ENCODE measurements around the gene ZNF786. TPM values are rescaled to one million over a fixed set of nuclear protein-coding genes. Genes with fewer than 3 reads are reported as not detected.
A peak's percentile ranks its signal among the peaks of the same experiment; 100 is the strongest.

Gene ZNF786
- total and polyA plus RNA-seq, 9 of the 15 experiments (the other 6 are each of a cell fraction or from before 2014, with no cell fraction given): 0.31 to 5.4 (median 3.0) TPM

- TF ChIP-seq SPI1 (IDR thresholded peaks at IDR 0.05; ENCODE audit: borderline replicate concordance, low read depth, low read length) (peak; percentile 76; the same call in 1 of the 2 replicates), SMAD2 (IDR thresholded peaks at IDR 0.05; ENCODE audit: low read depth, low read length) (no peak), FOS (IDR thresholded peaks at IDR 0.05; ENCODE audit: extremely low read depth, insufficient read length) (no peak), GABPB2 (CRISPR knock-in tag; conservative IDR thresholded peaks at IDR 0.05) (peak; percentile 25; the same call in 1 of the 2 replicates), KDM5B (IDR thresholded peaks at IDR 0.05; ENCODE audit: insufficient replicate concordance, low read depth, low read length) (peak; percentile 99), ZNF282 (CRISPR knock-in tag; IDR thresholded peaks at IDR 0.05) (no peak), KAT8 (IDR thresholded peaks at IDR 0.05; ENCODE audit: low read depth) (no peak), ILF3 (IDR thresholded peaks at IDR 0.05; ENCODE audit: borderline replicate concordance) (peak; percentile 96), TOE1 (IDR thresholded peaks at IDR 0.05; ENCODE audit: borderline replicate concordance) (0 out of 2 replicates have a peak, but pooled peaks have one; percentile 67), TOE1 (CRISPR knock-in tag; IDR thresholded peaks at IDR 0.05; ENCODE audit: borderline replicate concordance, low read depth) (peak; percentile 98), ZNF143 (CRISPR knock-in tag; IDR thresholded peaks at IDR 0.05) (peak; percentile 98), ZKSCAN1 (IDR thresholded peaks at IDR 0.05; ENCODE audit: low read depth, low read length) (peak; percentile 62; the same call in 1 of the 2 replicates), NFRKB (IDR thresholded peaks at IDR 0.05; ENCODE audit: low read depth) (peak; percentile 77; the same call in 1 of the 2 replicates)
- TF ChIP-seq, protein P1, sequence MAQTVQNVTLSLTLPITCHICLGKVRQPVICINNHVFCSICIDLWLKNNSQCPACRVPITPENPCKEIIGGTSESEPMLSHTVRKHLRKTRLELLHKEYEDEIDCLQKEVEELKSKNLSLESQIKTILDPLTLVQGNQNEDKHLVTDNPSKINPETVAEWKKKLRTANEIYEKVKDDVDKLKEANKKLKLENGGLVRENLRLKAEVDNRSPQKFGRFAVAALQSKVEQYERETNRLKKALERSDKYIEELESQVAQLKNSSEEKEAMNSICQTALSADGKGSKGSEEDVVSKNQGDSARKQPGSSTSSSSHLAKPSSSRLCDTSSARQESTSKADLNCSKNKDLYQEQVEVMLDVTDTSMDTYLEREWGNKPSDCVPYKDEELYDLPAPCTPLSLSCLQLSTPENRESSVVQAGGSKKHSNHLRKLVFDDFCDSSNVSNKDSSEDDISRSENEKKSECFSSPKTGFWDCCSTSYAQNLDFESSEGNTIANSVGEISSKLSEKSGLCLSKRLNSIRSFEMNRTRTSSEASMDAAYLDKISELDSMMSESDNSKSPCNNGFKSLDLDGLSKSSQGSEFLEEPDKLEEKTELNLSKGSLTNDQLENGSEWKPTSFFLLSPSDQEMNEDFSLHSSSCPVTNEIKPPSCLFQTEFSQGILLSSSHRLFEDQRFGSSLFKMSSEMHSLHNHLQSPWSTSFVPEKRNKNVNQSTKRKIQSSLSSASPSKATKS (CRISPR knock-in tag; IDR thresholded peaks at IDR 0.05): no peak
- TF ChIP-seq, protein P2, sequence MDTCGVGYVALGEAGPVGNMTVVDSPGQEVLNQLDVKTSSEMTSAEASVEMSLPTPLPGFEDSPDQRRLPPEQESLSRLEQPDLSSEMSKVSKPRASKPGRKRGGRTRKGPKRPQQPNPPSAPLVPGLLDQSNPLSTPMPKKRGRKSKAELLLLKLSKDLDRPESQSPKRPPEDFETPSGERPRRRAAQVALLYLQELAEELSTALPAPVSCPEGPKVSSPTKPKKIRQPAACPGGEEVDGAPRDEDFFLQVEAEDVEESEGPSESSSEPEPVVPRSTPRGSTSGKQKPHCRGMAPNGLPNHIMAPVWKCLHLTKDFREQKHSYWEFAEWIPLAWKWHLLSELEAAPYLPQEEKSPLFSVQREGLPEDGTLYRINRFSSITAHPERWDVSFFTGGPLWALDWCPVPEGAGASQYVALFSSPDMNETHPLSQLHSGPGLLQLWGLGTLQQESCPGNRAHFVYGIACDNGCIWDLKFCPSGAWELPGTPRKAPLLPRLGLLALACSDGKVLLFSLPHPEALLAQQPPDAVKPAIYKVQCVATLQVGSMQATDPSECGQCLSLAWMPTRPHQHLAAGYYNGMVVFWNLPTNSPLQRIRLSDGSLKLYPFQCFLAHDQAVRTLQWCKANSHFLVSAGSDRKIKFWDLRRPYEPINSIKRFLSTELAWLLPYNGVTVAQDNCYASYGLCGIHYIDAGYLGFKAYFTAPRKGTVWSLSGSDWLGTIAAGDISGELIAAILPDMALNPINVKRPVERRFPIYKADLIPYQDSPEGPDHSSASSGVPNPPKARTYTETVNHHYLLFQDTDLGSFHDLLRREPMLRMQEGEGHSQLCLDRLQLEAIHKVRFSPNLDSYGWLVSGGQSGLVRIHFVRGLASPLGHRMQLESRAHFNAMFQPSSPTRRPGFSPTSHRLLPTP (IDR thresholded peaks at IDR 0.05; ENCODE audit: borderline replicate concordance, extremely low read depth, insufficient read length): no peak
- TF ChIP-seq, protein P3, sequence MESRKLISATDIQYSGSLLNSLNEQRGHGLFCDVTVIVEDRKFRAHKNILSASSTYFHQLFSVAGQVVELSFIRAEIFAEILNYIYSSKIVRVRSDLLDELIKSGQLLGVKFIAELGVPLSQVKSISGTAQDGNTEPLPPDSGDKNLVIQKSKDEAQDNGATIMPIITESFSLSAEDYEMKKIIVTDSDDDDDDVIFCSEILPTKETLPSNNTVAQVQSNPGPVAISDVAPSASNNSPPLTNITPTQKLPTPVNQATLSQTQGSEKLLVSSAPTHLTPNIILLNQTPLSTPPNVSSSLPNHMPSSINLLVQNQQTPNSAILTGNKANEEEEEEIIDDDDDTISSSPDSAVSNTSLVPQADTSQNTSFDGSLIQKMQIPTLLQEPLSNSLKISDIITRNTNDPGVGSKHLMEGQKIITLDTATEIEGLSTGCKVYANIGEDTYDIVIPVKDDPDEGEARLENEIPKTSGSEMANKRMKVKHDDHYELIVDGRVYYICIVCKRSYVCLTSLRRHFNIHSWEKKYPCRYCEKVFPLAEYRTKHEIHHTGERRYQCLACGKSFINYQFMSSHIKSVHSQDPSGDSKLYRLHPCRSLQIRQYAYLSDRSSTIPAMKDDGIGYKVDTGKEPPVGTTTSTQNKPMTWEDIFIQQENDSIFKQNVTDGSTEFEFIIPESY (CRISPR knock-in tag; IDR thresholded peaks at IDR 0.05): peak; percentile 94
- TF ChIP-seq, protein P4, sequence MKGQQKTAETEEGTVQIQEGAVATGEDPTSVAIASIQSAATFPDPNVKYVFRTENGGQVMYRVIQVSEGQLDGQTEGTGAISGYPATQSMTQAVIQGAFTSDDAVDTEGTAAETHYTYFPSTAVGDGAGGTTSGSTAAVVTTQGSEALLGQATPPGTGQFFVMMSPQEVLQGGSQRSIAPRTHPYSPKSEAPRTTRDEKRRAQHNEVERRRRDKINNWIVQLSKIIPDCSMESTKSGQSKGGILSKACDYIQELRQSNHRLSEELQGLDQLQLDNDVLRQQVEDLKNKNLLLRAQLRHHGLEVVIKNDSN (CRISPR knock-in tag; IDR thresholded peaks at IDR 0.05): no peak
Observed at GRCh38 chr7:149125863-149126661, 35.5 kb upstream of the ZNF786 start, which contains the start of gene ZNF425 (continued).
